Activated naive CD4-positive, alpha-beta T cell treated with anti-CD3 and anti-CD28 coated beads, Interleukin-2, amount 50 U/mL, for 16 hours (primary cell): ENCODE measurements around the gene HOXD9.

Experiments used
- DNase-seq: peaks from one replicate; pipeline ENCODE4 v3.0.0-alpha.2; 2020

HOXD9 gene

DNA sequence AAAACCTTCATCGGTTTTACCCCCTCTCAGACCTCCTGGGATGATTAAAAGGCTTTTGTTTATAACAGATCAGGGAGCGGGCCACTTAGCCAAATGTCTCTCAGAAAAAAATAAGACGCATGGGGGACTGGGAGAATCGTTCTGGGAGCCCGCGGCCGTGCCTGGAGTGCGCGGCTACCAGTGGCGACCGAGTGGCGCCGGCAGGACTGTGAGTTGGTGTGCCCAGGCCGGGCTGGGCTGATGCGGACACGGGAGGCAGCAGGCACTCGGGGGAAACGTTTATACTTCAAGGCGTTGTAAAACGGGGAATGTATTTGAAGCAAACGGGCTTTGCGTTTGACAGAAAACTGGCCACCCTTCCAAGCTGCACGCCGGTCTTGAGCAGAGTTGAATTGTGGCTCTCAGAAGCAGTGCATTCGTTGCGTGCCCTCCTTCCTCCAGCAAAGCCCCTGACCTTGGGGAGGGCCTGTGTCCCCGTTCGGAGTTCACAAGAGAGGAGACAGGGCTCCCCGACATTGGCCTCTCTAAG lies 10.6 kb upstream of the HOXD9 start:
- no peak for DNase-seq

DNA sequence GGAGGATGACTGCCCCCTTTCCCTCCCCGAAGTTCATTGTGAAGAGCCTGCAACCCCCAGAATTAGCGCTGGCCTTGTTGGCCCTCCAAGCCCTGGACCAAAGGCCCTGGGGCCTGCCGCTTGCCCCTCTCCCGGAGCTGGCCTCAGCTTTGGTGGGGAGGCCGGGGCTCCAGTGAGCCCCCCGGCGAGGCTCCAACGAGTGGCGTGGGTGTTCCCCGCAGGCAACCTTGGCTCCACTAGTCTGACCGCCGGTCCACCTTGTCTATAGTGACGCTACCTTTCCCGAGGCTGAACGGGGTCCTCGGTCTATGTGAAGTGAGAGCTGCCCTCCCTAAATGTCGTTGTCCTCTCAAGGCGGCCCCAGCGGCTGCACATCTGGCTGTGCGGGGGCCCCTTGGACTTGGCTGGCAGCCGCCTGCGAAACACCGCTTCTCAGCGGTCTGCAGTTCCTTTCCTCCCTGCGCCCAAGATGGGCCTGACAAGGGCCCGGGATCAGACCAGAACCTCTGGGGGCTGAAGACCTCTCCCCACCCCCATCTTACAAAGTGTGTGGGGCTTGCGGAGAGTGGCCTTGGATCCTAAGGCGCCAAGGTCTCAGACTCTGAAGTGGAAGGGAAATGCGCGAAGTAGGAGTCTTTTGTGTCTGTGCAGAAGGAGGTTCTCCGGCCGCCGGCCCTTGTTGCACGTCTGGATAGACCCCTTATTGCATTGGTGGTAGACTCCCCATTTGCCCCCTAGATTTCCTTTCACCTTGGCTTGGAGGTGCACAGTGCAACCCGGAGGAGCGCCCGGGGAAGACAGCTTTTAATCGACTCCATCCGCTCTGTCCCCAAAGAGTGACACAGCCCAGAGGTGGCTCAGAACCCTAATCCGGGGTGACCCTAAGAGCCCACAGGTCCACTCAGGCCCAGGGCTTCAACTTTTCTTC lies 9.9 kb upstream of the HOXD9 start:
- DNase-seq: no peak

DNA sequence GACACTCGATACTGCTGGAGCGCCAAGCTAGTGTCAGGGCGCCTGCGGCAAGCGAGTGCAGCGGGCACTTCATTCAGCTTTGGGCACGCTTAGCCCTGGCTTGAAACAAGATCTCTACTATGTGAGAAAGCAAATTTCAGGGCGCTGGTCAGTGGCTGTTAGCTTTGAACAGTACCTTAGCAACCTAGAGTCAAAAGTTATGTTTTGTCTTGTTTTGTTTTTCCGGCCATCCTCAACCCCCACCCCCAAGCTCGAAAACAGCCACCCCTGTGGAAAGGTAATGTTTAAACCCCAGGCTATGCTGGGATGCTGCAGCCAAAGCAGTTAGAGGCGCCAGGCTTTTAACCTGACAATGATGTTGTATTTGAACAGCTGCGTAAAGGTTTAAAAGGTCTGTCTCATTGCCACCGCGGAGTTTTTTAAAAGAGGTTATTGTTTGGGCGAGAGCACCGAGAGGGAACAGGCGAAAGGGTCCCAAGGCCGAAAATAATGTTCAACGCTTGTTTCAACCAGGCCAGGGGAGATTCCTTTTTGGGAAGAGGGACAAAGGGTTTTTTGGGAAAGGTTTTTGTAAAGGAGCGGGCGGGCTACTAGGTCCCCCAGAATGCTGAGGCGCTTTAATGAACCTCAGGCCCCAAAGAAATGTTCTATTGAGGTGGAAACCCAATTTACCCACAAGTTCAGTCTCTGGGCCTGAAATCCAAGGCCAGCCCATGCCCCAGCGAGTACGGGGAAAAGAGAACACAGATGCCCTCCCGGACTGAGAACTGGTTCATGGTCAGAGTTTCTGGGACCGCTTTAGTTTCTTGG lies 8.2 kb upstream of the HOXD9 start:
- no peak for DNase-seq

DNA sequence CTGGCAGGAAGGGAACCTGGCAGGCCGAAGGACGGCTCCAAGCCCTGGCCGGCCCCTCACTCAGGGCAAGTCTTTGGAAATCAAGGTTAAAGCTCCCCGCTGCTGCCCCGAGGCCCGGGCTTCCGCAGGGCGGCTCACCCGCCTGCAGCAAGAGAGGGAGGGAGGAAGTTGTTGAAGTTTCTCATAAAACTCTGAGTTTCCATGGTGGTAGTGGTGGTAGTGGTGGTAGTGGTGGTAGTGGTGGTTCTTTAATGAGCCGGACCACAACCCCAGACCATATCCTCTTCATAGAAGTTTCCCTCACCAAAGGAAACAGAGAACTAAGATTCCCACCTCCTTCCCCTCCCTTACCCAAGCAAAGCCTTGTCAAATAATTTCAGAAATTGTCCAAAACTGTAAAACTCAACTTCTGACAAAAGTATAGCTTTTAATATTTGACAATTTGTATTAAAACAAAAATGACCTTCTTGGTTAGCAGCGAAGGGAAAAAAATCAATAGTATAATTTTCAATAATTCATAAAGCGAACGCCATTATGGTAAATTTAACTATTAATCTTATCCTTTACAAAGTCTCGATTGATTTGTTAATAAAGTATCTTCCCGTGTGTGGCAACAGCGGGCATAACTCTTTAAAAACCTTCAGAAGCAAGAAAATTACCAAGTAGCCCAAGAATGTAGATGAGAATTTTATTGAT lies 7.4 kb upstream of the HOXD9 start:
- DNase-seq: no peak

DNA sequence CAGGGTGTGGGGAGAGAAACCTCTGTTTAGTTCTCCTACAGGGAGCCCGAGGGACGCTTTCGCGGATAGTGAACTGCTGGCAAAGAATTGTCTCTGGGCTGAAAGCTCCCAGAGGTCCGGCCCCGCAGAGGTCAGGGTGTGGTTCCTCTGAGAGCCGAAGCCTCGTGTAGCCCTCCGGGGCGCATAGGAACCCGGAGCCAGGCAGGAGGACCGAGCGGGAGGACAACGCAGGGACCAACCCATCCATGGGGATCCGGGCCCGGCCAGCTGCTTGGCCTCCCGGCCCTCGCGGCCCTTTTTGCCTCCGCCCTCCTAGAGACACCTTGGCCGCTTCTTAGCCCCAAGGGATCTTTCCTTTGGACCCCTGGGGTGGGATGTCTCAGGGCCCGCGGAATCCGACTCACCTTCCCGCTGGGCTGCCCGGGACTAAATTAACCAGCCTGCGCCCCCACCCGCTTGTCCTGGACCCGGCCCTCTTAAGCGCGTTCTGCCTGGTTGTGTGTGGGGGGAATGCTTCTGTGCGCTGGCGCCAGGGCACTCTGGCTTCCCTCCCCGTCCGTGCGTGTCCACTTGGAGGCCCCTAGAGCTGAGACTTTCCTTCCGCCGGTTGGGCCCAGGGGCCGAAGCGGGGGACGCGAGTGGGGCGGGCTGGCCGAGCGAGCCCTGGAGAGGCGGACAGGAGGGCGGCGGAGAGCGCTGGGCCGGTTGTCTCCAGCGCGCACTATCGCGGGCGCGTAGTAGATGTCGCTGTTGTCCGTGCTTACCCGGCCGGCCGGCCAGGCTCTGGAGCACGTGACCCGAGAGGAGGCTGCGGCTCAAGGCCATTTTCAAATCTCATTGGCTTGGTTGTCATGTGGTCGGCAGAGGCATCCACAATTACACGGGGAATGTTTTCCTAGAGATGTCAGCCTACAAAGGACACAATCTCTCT lies 6.4 kb upstream of the HOXD9 start, which contains the start of gene HOXD10:
TSS of gene HOXD10 (plus strand) at position 896 of the 931 bp plus-strand sequence. CDS start 56 bp downstream, outside the sequence.
- no peak for DNase-seq

DNA sequence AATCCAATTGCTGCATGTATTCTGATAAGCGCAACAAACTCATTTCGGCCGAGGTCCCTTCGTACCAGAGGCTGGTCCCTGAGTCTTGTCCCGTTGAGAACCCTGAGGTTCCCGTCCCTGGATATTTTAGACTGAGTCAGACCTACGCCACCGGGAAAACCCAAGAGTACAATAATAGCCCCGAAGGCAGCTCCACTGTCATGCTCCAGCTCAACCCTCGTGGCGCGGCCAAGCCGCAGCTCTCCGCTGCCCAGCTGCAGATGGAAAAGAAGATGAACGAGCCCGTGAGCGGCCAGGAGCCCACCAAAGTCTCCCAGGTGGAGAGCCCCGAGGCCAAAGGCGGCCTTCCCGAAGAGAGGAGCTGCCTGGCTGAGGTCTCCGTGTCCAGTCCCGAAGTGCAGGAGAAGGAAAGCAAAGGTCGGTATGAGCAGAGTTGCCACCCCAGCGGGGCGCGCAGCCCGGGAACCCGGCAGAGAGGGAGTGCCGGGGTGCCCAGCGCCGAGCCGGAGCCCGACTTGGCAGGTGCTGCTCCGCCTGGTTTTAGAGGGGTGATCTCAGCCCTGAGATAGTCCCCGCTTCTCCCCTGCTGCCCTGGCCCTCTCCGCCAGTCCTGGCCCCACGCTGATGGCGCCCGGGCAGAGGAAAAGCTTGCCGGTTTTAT lies 5.2 kb upstream of the HOXD9 start:
- DNase-seq: no peak

DNA sequence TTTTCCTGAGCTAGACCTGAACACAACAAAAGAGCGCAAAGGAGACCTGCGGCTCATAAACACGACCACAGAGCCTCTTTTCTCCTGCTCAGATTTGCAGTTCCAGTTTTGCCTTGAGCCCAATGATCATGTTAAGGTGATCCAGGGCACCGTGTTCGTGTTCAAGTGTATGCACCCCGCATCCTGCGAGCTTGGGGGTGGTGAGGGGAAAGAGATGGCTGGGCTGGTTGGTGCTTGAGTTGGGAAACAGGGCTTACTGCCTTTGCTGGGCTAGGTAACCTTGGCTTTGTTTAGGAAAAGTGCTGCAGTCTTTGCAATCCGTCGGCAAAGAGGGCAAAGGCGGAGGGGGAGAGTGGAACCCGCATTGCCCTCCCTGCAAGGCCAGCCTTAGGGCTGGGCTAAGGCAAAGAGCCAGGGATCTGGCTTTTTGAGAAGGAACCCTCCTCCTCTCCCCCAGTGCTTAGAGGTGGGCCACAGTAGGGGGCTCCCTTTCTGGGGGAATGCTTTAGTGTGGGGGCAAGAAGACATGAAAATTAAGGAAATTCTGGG lies 4.6 kb upstream of the HOXD9 start:
- no peak for DNase-seq

DNA sequence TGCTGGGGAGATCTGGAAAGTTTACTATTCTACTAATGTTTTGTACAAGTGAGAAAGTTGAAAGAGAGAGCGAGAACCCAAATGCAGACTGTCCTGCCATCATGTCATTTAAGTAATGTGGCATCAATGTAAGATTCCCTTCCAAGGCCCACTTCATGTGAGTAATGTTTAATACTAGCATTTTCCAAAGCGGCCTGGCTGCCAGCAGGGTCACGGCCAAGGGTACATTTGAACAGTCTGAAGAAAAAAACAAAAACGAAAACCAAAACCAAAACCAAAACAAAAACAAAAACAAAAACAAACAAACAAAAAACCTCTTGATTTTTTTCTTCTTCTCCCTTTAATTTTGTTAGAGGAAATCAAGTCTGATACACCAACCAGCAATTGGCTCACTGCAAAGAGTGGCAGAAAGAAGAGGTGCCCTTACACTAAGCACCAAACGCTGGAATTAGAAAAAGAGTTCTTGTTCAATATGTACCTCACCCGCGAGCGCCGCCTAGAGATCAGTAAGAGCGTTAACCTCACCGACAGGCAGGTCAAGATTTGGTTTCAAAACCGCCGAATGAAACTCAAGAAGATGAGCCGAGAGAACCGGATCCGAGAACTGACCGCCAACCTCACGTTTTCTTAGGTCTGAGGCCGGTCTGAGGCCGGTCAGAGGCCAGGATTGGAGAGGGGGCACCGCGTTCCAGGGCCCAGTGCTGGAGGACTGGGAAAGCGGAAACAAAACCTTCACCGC lies 3.7 kb upstream of the HOXD9 start:
- DNase-seq: no peak

DNA sequence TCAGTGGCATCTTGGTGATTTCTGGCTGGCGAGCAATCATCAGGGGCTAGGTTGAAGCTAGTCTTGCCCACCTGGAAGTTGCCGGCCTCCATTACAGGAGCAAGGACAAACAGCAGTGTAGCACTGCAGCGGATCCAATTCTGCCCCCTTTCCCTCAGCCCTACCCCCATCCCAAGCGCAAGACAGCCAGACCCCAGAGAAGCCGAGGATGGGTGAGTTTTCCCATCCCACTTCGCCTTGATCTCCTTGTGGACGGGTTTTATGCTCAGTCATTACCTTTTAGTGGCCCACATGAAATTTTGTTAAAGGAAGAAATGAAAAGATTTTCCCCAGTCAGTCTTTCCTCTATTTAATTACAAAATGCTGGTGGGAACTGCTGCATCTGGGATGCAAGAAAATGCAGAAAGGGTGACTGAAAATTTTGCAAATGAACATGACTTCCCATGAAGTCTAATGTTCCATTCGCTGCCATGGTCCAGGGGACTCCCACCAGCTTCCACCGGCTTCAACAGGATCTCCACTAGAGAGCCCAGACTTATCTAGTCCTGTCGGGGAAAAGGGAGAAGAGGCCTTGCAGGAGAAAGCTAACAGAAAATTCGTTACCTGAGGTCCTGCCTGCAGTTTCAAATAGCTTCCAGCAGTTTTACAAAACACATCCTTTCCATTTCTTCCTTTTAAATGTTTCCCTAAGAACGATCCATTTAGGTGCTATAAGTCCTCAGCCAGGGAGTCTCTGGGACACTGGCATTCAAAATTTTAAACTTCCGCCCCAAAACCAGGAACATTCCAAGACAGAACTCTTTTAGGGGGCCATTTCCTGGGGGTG lies 1.9 kb upstream of the HOXD9 start:
- DNase-seq: no peak

DNA sequence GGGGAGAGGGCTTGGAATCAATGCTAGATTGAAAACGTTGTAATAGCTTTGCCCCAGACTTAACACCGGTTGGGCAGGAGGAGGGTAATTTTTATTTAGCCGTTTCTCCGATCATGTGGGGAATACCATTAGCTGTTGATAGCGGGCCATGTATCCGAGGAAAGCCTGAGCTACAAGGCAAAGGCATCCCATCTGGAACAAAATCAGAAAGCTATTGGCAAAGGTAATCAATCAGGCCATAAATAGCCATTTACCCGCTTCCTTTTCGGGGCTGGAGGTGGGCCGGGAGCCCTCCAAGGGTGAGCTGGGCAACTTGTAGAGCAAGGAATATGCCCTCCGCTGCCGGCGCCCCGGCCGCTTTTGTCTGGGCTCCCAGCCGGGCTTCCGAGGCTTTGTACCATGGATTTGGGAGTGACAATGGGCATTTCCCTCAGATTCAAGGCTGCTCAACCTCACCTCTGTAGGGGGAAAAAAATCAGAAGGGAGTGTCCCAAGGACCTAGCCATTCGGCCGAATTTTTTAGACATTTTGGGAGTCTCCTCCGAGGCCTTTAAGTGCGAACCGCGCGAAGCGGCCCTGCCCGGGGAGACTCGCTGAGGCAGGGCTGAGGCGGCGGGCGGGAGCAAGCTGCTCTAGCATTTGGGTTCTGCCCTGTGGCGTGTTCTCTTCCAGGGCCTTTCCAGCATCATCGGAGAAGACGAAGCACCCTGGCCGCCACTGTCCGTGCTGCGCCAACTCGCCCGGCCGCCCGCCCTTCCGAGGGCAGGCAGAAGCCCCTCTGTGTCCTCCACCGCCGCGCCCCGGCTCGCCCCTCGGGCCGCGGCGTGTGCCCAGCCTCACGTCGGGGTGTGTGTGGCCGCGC lies 1.1 kb upstream of the HOXD9 start:
- DNase-seq: no peak

DNA sequence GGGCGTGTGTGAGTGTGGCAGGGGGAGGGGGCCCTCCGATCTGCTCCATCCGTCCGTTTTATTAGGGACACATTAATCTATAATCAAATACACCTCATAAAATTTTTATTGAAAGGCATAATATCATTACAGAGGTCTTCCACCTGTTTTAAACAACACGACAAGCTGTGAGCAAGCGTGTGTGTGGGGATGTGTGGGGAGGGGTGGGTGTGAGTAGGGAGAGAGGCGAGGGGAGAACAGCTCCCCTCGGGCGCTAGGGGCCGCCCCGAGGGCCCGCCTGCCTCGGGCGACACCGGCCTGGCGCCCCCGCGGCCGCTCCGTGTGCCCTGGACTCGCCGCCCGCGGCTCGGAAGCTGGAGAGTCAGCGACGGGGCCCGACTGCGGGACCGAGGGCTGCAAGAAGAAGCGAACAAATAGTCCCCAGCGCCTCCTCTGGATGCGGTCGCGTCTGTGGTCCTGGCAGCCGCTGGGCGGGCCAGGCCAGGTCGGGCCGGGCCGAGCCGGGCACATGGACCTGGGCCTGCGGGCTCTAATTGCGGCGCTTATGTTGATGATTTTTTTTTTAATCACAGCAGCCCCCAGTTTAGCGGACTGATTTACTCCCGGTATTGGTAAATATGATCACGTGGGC lies 352 bp upstream of the HOXD9 start:
- no peak for DNase-seq

DNA sequence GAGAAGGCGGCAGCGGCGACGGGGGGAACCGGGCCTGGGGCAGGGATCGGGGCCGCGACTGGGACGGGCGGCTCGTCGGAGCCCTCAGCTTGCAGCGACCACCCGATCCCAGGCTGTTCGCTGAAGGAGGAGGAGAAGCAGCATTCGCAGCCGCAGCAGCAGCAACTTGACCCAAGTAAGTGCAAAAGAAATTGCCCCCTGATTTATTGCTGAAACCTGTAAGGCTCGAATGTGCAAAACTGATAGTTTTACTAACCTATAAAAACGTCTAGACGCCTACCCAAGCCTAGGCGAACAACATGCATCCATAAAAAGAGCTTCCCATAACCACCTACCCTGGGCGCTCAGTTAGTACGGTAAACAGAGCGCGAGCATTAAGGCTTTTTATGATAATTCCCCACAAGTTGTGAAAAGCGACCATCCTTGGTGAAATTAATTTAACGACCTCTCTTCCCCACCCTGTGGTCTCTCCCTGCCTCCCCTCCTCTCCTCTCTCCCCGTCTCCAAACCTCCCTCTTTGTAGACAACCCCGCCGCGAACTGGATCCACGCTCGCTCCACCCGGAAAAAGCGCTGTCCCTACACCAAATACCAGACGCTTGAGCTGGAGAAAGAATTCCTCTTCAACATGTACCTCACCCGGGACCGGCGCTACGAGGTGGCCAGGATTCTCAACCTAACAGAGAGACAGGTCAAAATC lies 1.0 kb downstream of the HOXD9 start:
- DNase-seq: no peak

DNA sequence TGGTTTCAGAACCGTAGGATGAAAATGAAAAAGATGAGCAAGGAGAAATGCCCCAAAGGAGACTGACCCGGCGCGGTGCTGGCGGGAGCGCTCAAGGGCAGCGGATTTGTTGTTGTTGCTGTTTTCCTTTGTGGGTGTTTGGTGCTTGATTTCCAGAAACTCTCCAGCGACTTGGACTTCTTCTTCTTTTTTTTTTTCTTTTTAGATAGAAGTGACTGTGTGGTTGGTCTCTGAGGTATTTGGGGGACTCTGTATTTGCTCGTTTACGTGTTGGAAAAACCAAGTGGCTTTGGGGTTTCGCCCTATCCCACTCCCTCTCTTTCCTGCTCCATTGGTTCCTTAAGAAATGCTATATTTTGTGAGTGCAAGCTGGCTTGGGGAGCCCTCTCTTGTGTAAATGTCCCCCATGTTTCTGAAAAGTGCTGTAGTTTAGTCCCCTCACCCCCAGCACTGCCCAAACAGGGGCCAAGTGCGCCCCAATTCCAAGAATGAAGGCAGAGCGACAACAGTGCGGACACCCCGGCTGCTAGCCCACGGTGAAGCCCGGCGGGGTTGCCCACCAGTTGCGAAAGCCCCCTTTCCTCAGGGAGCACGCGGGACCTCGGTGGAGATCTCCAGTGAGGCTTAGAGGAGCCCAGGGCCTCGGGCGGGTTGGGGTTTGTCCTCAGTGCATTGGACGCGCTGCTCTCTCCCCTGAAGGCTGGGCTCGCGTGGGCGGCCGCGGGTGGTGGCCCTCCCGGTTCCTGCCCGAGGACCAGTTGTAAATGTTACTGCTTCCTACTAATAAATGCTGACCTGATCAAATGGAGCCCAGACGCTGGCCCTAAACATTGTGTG lies 1.8 kb downstream of the HOXD9 start:
- no peak for DNase-seq

DNA sequence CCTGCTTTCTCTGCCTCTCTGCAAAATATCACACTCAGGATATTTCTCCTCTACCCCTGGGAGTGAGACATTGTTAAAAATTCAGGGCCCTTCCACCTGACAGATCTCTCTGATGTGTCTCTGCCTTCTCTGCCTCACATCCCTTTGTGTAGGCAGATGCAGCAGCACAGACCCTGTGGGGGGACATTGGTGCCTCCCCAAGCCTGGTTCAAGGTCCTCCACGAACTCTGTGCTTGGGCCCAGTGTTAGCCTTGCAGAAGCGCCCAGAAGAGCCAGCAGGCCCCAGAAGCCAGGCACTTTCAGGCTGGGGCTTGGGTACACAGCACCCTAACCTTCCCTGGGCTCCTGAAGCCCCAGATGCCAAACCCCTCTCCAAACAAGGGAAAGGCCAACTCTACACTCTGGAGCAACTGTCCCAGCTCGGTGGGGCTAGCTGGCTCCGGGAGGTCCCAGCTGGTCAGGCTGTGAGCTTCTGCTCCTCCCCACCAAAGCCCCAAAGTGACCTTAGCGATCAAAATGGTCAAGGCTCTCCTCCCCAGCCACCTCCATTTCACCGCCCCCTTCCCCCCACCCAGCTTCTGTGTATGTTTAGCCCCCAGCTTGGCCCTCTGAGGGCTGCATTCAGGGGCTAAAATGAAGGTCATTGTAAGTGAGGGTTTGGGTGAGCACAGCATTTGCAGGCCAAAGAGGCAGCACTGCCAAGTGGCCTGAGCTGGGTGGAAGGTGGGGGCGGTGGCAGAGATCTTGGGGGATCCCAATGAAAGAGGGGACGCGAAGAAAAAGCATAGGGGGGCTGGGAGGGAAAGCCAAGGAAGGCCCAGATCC lies 2.6 kb downstream of the HOXD9 start:
- no peak for DNase-seq

DNA sequence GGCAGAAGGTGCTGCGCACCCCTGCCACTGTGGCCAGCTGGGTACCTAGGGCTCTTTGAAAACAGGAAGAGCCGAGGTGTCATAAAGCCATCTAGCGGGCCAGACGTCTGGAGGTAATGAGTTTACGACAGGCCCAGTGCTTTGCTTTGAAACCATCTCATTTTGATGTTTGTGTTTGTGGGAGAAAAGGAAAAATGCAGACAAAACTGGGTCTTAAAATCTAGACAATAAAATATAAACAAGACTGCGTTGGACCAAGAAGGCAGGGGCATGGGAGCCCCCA lies 3.2 kb downstream of the HOXD9 start:
- DNase-seq: no peak
